Subcutaneous abdominal adipose tissue (tissue), 5 donors: ENCODE results near the gene NKD1.

Experiments
- H3K27ac ChIP-seq: one replicate; pipeline ENCODE4 v1.7.0; 2013; ENCODE audit warnings: low read depth, mild to moderate bottlenecking, inconsistent platforms, low read length, moderate library complexity
- H3K27me3 ChIP-seq, 5 donors: one replicate each; pipeline ENCODE4 v1.7.0; 2013; ENCODE audit warnings: low read length in 5 of 5, inconsistent platforms in 1 of 5; ENCODE audit not compliant: control insufficient read depth in 5 of 5, insufficient read depth in 4 of 5
- H3K36me3 ChIP-seq, 5 donors: one replicate each; pipeline ENCODE4 v1.7.0; 2013; ENCODE audit warnings: low read length in 5 of 5; ENCODE audit not compliant: control insufficient read depth in 5 of 5, insufficient read depth in 5 of 5
- H3K4me1 ChIP-seq, 5 donors: one replicate each; pipeline ENCODE4 v1.7.0; 2013; ENCODE audit warnings: low read length in 5 of 5, mild to moderate bottlenecking in 3 of 5, moderate library complexity in 1 of 5; ENCODE audit not compliant: control insufficient read depth in 5 of 5, insufficient read depth in 5 of 5
- H3K4me3 ChIP-seq, 5 donors: one replicate each; pipeline ENCODE4 v1.7.0; 2013; ENCODE audit warnings: low read length in 5 of 5, low read depth in 1 of 5
- H3K9ac ChIP-seq, 5 donors: one replicate each; pipeline ENCODE4 v1.7.0; 2013; ENCODE audit warnings: low read length in 5 of 5, mild to moderate bottlenecking in 4 of 5, moderate library complexity in 3 of 5
- H3K9me3 ChIP-seq, 5 donors: one replicate each; pipeline ENCODE4 v1.7.0; 2013; ENCODE audit warnings: low read length in 5 of 5; ENCODE audit not compliant: control insufficient read depth in 5 of 5
- donor health status: healthy.
- donor health status: healthy.
- donor health status: healthy.
- donor health status: healthy.
- donor health status: healthy.

Gene NKD1

GRCh38 chr16:50595859-50596258 lies 47.7 kb downstream of the NKD1 start:
- Histone ChIP-seq H3K27ac (no peak overlapping the region), H3K27me3 (peaks cover 0 to 3% (median 0%) of the 10 kb centered on the region in 5 donors), H3K4me1 (peaks cover 0 to 18% (median 11%) of the 10 kb centered on the region in 5 donors), H3K4me3 (no peak overlapping the region), H3K36me3 (no peaks in the 10 kb centered on the region), H3K9me3 (no peaks in the 10 kb centered on the region), H3K9ac (no peak overlapping the region)

GRCh38 chr16:50596762-50597450 lies 48.7 kb downstream of the NKD1 start:
- peaks cover 0 to 15% (median 8%) of the 10 kb centered on the region in 5 donors for H3K4me1 ChIP-seq
- no peak overlapping the region for H3K4me3 ChIP-seq
- H3K9me3 ChIP-seq, result no peaks in the 10 kb centered on the region
- no peaks in the 10 kb centered on the region for H3K36me3 ChIP-seq
- H3K27ac ChIP-seq, result no peak overlapping the region
- peaks cover 0 to 3% (median 0%) of the 10 kb centered on the region in 5 donors for H3K27me3 ChIP-seq
- no peak overlapping the region for H3K9ac ChIP-seq

GRCh38 chr16:50597563-50598255 lies 49.5 kb downstream of the NKD1 start:
- Histone ChIP-seq H3K9ac (no peak overlapping the region), H3K27me3 (peaks cover 0 to 3% (median 0%) of the 10 kb centered on the region in 5 donors), H3K27ac (no peak overlapping the region), H3K4me3 (no peak overlapping the region), H3K36me3 (no peaks in the 10 kb centered on the region), H3K4me1 (peaks cover 0 to 9% (median under 1%) of the 10 kb centered on the region in 5 donors), H3K9me3 (no peaks in the 10 kb centered on the region)

- no peak overlapping the region for H3K27ac ChIP-seq
- no peaks in the 10 kb centered on the region for H3K36me3 ChIP-seq
- no peaks in the 10 kb centered on the region for H3K27me3 ChIP-seq
- H3K9me3 ChIP-seq, result no peaks in the 10 kb centered on the region
- no peak overlapping the region for H3K4me3 ChIP-seq
- H3K9ac ChIP-seq, result no peak overlapping the region
- peaks cover 1 to 12% (median 3%) of the 10 kb centered on the region in 5 donors for H3K4me1 ChIP-seq
These were observed 50.2 kb downstream of the NKD1 start for GRCh38 chr16:50598256-50598894.

GRCh38 chr16:50598936-50599361 lies 50.8 kb downstream of the NKD1 start:
- Histone ChIP-seq H3K36me3 (no peaks in the 10 kb centered on the region), H3K9me3 (no peaks in the 10 kb centered on the region), H3K9ac (no peak overlapping the region), H3K27ac (no peak overlapping the region), H3K4me1 (peaks cover 1 to 17% (median 7%) of the 10 kb centered on the region in 5 donors), H3K4me3 (no peak overlapping the region), H3K27me3 (no peaks in the 10 kb centered on the region)

GRCh38 chr16:50599494-50599893 lies 51.3 kb downstream of the NKD1 start:
- no peak overlapping the region for H3K27ac ChIP-seq
- no peaks in the 10 kb centered on the region for H3K27me3 ChIP-seq
- peaks cover 1 to 17% (median 7%) of the 10 kb centered on the region in 5 donors for H3K4me1 ChIP-seq
- no peaks in the 10 kb centered on the region for H3K36me3 ChIP-seq
- H3K9ac ChIP-seq, result no peak overlapping the region
- H3K9me3 ChIP-seq, result no peaks in the 10 kb centered on the region
- H3K4me3 ChIP-seq, result no peak overlapping the region

GRCh38 chr16:50600582-50601283 lies 52.5 kb downstream of the NKD1 start:
- peaks cover 1 to 17% (median 7%) of the 10 kb centered on the region in 5 donors for H3K4me1 ChIP-seq
- no peaks in the 10 kb centered on the region for H3K9me3 ChIP-seq
- no peak overlapping the region for H3K27ac ChIP-seq
- H3K4me3 ChIP-seq, result no peak overlapping the region
- H3K36me3 ChIP-seq, result no peaks in the 10 kb centered on the region
- no peak overlapping the region for H3K9ac ChIP-seq
- H3K27me3 ChIP-seq, result no peaks in the 10 kb centered on the region

- Histone ChIP-seq H3K9ac (no peak overlapping the region), H3K27ac (no peak overlapping the region), H3K27me3 (no peaks in the 10 kb centered on the region), H3K36me3 (no peaks in the 10 kb centered on the region), H3K4me1 (peaks cover 1 to 17% (median 7%) of the 10 kb centered on the region in 5 donors), H3K4me3 (no peak overlapping the region), H3K9me3 (no peaks in the 10 kb centered on the region)
These were observed 53.1 kb downstream of the NKD1 start for GRCh38 chr16:50601341-50601740.

GRCh38 chr16:50602126-50602525 lies 53.9 kb downstream of the NKD1 start:
- Histone ChIP-seq H3K27ac (no peak overlapping the region), H3K27me3 (no peaks in the 10 kb centered on the region), H3K9ac (no peak overlapping the region), H3K4me3 (no peak overlapping the region), H3K9me3 (no peaks in the 10 kb centered on the region), H3K36me3 (no peaks in the 10 kb centered on the region), H3K4me1 (peaks cover 1 to 17% (median 7%) of the 10 kb centered on the region in 5 donors)
